ENCODE measurements around the gene PFDN6.
"Not testable (repeated sequence)": the region's sequence is repeated elsewhere in the genome, so short reads cannot be mapped to it uniquely, and the experiment has no call there.

The PFDN6 gene

GRCh38 chr6:33273924-33274902, 15.2 kb upstream of the PFDN6 start:
- DNase-seq = no peak

- not testable (repeated sequence) for DNase-seq
These were observed 13.4 kb upstream of the PFDN6 start for GRCh38 chr6:33275795-33276580.

- no peak for DNase-seq
These were observed 12.9 kb upstream of the PFDN6 start for GRCh38 chr6:33276581-33276863.

- DNase-seq = peak; percentile 79
These were observed 12.3 kb upstream of the PFDN6 start, which contains the start of gene B3GALT4 for GRCh38 chr6:33276864-33277662. Gene B3GALT4 (plus strand): TSS chr6:33277123. CDS start chr6:33277420, 297 bp downstream.

- DNase-seq = peak; percentile 36
These were observed 11.6 kb upstream of the PFDN6 start for GRCh38 chr6:33277663-33278391.

GRCh38 chr6:33278392-33278741, 11.0 kb upstream of the PFDN6 start:
- no peak for DNase-seq

GRCh38 chr6:33278810-33279209, 10.6 kb upstream of the PFDN6 start:
- no peak for DNase-seq

GRCh38 chr6:33279257-33279695, 10.1 kb upstream of the PFDN6 start:
- no peak for DNase-seq

- no peak for DNase-seq
These were observed 9.4 kb upstream of the PFDN6 start for GRCh38 chr6:33279971-33280511.

- no peak for DNase-seq
These were observed 8.9 kb upstream of the PFDN6 start for GRCh38 chr6:33280539-33280938.

- DNase-seq = not testable (repeated sequence)
These were observed 4.2 kb upstream of the PFDN6 start for GRCh38 chr6:33285214-33285613.

GRCh38 chr6:33286946-33287914, 2.2 kb upstream of the PFDN6 start:
- DNase-seq = no peak

GRCh38 chr6:33288141-33288920, 1.1 kb upstream of the PFDN6 start:
- no peak for DNase-seq

- no peak for DNase-seq
These were observed 449 bp downstream of the PFDN6 start for GRCh38 chr6:33289784-33290315.

- no peak for DNase-seq
These were observed 1.1 kb downstream of the PFDN6 start for GRCh38 chr6:33290459-33290858.

- DNase-seq = no peak
These were observed 3.7 kb downstream of the PFDN6 start for GRCh38 chr6:33292996-33293682.

- no peak for DNase-seq
These were observed 4.9 kb downstream of the PFDN6 start for GRCh38 chr6:33294086-33294823.

GRCh38 chr6:33295621-33296369, 6.4 kb downstream of the PFDN6 start:
- DNase-seq = no peak
